Daoy (cell line): Measurements from ENCODE around the gene LAX1. TPM values are rescaled to one million over a fixed set of nuclear protein-coding genes. Genes with fewer than 3 reads are reported as not detected.
"Not testable (repeated sequence)": the region's sequence is repeated elsewhere in the genome, so short reads cannot be mapped to it uniquely, and the experiment has no call there.

Experiments used
- DNase-seq: peaks from one replicate; pipeline ENCODE4 v3.0.0-alpha.2; 2015; ENCODE audit warnings: low read depth
- total RNA-seq: library from RNA; depleted of rRNA; stranded (reverse); fragments of >200 nt; shearing (Covaris generic); gene quantifications from 2 replicates; pipeline ENCODE4 v1.2.3, GENCODE V29; 2014; rRNA removed

The LAX1 gene, protein sequence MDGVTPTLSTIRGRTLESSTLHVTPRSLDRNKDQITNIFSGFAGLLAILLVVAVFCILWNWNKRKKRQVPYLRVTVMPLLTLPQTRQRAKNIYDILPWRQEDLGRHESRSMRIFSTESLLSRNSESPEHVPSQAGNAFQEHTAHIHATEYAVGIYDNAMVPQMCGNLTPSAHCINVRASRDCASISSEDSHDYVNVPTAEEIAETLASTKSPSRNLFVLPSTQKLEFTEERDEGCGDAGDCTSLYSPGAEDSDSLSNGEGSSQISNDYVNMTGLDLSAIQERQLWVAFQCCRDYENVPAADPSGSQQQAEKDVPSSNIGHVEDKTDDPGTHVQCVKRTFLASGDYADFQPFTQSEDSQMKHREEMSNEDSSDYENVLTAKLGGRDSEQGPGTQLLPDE
- not detected in 2 replicates for total RNA-seq

DNA sequence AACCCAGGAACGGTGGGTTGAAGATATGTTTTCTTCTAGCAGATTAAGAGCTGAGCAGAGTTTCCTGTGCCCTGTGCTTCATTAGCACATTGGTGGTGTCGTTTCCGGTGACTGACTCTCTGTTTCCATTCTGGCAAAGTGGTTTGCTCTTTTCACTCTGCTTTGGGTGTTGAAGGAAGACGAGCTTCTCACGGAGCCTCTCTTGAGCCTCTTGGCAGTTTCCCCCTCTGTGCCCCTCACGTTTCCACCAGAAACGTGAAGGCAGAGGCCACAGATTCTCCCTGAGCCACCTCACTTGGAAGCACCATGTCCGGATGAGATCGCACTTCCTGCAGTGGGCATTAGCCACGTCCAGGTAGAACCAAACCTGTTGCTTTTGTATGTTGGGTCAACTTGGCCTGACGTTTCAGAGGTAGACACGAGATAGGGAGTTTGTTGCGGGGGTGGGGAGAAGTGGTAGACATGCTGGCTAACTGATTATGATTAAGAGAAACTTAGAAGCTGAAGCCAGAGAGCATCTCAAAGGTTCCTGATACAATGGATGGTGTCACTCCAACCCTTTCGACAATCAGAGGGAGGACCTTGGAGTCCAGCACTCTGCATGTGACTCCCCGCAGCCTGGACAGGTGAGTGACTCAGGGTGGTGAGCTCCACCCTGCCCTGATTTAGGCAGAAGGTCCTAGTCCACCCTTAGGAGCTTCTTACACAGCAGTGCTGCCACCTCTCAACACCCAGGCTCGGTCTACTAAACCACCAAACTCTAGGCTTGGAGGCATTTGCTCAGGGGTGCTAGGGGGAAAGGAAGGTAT, at the start of gene LAX1:
Gene LAX1, plus strand, starts transcription at position 155 of the 809 bp plus-strand sequence. Its CDS starts 383 bp downstream, at position 538.
- no peak for DNase-seq

DNA sequence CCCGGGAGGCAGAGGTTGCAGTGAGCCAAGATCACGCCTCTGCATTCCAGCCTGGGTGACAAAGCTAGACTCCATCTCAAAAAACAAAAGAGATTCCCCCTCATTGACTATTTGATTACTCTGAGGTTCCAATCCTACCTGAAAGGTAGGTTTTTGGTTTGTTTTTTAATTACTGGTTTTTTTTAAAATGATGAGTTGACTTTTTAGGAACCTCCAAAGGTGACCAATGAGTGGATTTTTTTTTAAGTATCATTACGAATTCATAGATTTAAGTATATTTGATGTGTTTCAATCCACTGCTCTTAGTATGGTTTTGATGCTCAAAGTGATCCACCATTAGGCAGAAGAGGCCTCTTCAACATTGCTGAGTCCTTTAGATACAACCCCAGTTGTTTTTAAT, 47.9 kb upstream of the LAX1 start:
- no peak for DNase-seq

DNA sequence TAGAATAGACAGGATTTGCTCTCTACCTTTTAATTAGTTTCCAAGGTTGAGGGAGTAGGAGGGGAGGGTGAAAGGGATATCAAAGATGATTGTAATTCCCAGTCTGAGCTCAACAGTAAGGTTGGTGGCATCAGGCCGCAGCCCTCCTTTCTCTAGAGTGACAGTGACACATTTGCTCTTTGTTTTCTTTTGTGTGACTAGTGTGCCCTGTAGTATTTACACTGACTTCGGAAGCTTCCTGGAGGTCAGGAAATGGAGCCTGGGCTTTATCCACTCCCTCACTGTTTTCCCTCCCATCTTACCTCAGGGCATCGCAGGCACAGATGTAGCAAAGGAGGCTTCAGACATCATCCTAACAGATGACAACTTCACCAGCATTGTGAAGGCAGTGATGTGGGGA, 44.7 kb upstream of the LAX1 start:
- no peak for DNase-seq

DNA sequence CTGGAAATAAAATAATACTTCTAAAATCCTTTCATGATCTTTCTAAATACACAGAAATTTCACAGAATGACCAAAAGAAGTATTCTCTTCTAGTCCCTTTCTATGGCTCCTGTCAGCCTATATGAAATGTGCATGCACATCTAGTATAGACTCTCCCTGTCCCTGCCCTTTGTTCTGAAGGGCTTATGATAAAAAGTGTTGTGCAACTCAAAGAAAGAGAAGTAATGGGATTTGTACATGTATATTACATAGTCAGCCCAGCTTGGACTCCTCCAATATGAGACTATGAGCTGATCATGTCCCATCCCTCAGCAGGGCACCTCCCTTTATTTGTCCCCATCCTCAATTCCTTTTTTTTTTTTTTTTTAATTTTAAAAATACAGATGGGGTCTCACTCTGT, 42.1 kb upstream of the LAX1 start:
- no peak for DNase-seq

DNA sequence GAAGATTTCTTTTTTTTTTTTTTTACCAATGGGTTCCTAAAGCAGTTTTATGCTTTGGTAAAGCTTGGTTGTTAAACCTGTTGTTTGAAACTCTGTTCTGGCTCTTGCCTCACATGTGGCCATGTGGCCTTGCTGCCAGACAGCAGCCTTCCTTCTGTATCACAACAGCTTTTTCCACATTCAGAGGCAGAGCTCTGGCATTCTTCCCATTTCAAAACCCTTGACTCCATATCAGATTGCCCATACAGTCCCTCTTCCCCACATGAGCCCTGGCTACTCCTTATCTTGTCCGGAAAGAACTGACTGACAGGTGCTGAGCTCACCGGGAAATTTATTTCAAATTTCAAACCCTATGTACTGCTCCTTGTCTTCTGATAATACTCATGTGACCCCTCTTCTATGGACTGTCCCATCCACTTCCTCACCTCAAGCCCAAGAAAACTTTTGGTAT, 38.5 kb upstream of the LAX1 start:
- no peak for DNase-seq

DNA sequence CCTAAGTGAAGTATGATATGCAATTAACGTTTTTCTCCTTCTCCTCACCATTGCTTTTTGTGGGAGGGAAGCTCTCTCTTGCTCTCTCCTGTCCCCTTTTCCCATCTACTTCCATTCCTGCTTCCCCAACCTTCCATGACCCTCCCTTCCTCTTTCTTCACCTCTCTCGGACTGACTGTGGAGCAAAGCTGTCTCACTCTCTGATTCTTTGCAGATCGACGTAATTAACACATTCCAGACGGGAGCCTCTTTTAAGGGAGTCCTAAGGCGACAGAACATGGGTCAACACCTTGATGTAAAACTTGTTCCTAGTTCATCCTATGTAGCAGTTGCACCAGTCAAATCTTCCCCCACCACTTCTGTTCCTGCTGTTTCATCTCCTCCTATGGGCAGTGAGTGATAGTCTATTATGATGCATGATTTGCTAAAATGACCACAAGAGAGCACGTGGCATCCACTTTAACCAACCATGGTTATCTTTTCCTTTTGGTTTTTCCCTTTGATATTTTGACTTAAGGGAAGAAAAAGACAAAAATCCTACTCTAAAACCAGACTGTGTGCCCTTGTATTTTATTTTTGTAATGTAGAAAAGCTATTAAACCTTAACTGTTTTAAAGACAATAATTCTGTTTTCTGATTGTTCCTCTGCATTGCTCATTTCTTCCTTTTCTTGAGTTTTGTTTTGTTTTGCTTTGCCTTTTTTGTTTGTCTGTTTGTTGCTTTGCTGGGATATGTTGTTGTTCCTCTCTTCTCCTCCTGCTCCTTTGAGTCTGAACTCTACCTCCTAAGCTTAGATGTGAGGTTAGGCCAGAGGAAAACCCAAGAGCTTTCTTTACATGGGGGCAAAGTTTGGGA, 31.7 kb upstream of the LAX1 start:
- no peak for DNase-seq

DNA sequence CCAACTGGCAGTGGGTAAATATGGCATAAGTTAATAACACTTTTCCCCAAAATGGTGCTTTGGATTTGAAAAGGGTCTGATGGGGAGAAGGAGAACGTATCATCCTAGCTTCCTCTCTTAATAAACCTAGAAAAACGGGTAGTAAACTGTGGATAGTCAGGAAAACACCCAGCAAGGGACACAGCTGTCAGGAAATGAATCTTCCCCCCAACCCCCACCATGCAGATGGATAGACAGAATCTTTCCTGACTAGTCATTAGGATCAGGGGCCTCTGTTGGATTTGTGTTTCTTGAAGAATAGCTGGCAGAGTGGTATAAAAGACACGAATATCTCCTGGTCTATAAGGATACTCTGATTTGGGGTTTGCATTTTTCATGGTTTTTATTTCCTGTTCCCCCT, 22.5 kb upstream of the LAX1 start:
- no peak for DNase-seq

DNA sequence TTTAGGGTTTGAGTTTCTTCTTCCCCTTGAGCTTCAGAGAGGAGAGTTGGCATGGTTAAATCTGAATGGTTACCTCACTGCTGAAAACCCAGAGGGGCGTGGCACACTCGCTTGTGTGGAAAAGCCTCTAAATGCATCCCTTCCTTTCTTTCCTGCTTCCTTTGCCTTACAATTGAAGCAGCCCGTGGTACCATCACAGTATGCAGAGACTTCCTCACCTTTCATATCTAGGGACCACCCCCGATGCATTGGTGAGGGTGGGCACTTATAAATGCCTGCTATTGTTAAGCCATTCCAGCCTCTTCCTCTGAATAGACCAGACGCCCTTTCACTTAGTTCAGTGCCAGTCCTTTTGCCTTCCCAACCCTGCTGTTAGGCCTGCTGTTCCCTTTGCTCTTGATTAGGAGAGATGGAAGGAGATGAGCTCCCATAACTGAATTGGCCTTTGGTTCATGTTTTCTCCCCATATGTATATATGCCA, 21.9 kb upstream of the LAX1 start:
- no peak for DNase-seq

DNA sequence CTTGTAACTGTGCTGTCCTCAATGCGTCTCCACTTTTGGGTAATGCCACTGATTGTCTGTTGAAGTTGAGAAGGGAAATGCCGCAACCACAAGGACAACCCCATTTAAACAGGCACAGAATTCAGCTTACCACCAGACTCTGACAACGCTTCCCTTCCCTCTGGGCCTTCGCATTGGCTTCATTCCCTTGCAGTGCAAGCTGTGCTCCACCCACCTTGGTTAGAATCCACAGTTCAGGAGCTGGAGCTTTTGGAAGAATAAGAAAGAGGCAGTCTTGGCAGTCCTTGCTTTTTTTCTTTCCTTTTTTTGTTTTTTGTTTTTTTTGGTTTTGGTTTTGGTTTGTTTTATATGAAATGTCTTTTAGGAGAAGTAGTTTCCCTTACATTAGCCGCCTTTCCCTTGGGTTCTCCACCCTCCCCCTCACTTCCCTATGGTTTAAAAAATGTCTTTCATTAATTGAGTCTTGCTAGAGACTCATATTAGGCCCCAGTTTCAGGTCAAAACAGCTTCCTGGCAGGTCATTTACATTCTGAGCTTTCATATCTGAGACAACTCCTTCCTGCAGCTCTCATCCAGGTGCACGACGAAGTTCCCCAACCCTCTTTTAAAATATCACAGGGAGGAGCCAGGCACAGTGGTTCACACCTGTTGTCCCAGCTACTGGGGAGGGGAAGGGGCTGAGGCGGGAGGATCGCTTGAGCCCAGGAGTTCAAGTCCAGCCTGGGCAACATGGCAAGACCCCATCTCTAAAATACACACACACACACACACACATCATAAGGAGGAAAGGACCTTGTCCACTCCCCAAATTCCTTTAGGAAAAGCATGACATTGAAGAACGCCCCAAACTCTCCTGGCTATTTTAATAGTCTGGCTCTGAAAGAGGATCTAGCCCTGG, 20.7 kb upstream of the LAX1 start:
- no peak for DNase-seq

DNA sequence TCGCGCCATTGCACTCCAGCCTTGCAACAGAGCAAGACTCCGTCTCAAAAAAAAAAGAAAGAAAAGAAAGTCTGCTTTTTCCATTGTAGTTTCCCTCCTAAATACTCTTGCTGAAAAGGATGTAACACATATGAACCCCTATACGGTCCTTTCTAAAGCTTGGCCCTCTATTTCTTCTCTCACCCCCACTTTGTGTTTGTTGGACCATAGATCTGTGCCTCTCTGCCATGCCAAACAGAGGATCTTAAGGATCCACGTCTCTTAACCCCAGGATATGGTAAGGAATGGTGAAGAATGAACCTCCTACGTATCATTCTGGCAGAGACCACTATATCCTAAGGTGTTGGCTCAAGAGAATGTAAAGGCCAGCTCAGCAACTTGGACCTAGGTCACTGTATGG, 18.7 kb upstream of the LAX1 start:
- no peak for DNase-seq

DNA sequence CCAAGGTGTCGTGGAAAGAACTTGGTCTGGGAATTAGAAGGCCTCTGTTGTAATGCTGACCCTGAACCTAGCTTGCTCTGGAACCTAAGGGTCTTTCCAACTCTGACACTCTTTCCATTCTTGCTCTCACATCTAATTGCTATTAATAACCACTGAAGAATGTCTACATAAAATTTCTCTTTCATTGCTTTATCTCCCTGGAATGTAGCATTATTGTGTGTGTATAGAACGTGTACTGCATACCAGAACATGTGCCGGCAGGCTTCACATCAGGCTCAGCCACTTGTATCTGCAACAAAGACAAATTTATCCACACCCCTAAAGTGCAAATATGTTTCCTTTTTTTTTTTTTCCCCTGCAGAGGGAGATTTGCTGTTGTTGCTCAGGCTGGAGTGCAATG, 13.9 kb upstream of the LAX1 start:
- no peak for DNase-seq

DNA sequence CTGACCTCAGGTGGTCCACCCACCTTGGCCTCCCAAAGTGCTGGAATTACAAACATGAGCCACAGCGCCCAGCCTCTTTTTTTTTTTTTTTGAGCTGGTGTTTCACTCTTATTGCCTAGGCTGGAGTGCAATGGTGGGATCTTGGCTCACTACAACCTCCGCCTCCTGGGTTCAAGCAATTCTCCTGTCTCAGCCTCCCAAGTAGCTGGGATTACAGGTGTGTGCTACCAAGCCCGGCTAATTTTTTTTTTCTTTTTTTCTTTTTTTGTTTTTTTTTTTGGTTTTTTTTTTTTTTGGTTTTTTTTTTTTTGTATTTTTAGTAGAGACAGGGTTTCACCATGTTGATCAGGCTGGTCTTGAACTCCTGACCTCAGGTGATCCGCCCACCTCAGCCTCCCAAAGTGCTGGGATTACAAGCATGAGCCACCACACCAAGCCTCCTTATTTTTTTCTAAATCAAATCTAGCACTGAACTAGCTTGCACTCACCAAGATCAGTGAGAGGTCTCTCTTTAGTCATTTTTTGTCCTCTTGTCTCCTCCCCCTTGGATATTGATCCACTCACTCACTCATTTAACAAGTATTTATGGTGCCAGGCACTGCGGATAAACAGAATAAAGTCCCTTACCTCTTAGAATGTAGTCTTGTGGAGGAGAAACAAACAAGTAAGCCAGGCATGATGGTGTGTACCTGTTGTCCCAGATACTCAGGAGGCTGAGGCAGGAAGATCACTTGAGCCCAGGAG, 13.2 kb upstream of the LAX1 start:
- not testable (repeated sequence) for DNase-seq

DNA sequence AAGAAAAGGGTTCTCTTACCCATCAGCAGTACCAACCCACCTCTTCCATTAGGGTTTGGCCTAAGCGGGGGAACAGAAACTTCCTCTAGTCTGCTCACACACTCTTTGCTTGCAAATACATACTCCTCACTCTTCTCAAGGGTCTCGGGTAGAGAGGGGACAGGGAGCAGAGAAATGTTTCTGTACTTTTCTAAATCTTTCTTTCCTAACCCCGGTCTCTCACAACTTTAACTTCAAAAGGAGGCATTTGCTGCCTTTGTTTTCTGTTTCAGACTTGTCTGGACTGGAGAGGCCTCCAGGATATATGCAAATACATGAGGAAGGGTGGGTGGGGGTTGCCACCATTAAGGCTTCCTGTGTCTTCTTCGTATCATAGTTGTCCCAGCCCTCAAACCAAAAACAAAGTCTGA, 10.5 kb upstream of the LAX1 start:
- no peak for DNase-seq

DNA sequence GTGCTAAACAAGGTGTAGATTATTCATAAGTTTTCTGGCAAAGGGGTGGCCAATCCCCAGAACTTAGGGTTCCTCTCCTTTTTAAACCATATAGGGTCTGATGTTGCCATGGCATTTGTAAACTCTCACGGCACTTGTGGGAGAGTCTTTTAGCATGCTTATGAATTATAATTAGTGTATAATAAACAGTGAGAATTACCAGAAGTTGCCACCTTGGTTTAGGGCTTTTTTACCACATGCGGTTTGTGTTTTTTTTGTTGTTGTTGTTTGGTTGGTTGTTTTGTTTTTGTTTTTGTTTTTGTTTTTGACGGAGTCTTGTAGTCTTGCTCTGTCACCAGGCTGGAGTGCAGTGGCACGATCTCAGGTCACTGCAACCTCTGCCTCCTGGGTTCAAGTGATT, 8.9 kb upstream of the LAX1 start:
- DNase-seq = no peak

DNA sequence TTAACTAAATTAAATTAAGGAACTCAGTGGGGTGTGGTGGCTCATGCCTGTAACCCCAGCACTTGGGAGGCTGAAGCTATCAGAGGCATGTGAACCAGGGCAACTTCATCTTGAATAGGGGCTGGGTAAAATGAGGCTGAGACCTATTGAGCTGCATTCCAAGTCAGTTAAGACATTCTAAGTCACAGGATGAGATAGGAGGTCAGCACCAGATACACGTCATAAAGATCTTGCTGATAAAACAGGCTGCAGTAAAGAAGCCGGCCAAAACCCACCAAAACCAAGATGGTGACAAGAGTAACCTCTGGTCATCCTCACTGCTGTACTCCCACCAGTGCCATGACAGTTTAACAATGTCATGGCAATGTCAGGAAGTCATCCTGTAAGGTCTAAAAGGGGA, 6.2 kb upstream of the LAX1 start:
- DNase-seq = not testable (repeated sequence)

DNA sequence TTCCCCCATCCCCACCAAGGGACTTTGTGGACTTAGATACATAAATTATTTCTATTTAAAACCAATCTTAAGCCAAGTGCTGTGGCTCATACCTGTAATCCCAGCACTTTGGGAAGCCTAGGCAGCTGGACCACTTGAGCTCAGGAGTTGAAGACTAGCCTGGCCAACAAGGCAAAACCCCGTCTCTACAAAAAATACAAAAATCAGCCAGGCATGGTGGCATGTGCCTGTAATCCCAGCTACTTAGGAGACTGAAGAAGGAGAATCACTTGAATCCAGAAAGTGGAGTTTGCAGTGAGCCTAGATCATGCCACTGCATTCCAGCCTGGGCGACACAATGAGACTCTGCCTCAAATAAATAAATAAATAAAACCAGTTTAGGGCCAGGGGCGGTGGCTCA, 4.5 kb upstream of the LAX1 start:
- DNase-seq = no peak

DNA sequence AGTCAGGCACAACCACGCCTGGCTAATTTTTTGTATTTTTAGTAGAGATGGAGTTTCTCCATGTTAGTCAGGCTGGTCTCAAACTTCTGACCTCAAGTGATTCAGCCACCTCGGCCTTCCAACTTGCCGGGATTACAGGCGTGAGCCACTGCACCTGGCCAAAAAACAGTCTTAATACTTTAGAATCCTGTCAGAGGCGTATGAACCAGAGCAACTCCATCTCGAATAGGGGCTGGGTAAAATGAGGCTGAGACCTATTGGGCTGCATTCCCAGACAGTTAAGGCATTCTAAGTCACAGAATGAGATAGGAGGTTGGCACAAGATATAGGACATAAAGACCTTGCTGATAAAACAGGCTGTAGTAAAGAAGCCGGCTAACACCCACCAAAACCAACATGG, 3.0 kb upstream of the LAX1 start:
- not testable (repeated sequence) for DNase-seq

DNA sequence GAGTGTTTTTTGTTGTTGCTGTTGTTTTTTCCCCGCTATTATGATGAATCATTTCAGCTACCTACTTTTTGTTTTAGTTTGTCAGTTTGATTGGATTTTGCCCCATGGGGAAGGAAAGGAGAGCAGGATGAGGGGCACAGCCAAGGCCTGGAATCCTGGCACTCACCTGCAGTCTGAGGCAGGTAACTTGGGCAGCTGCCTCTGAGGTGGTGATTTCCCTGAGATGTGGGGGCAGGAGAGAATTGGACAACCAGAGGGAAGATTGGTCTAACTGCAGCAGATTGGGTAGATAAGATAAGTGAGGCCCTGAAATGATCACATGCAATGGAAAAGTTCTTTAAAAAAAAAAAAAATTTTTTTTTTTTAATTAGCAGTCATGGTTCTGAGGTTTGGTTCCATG, 1.5 kb upstream of the LAX1 start:
- DNase-seq = no peak

DNA sequence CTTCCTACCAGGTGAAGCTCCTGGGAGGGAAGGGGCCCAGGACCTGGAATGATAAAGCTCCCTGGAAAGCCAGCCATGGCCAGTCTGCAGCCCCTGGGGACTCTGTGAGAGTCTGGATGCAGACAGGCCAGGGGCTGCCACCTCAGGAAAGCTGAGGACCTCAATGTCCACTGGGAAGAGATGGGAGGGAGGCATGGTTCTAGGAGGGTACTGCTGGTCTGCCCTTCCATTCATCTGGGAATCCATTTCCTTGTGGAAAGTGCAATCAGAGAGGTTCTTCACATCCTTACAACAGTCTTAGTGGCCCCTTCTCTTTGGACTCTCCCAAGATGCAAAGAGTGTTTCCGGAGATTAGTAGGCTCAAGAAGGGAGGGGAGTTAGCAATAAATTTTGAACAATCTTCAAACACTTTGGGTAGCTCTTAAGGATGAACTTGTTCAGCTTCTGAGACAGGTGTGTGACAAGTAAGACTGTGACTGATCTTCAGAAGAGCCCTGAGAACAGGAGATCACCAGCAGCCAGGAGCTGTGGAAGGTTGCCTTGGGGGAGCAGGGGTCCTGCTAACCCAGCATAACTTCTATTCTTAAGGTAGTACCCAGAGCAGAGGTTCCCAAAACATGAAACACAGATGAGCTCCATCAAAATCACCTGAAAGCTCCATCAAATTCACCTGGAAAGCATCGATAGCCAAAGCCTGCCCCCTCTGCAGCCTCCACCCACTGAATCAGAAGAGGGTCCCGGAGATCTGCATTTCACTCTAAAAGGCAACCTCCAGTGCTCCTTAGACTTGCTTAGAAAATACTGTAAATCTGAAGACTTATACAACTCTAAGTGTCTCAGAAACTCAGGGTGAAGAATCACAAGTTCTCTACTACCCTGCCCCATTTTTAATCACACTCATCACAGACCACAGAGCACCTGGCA, 616 bp upstream of the LAX1 start:
- no peak for DNase-seq
